Glutamatergic neuron (in vitro differentiated cells): ENCODE data around the gene CPM. TPM values are rescaled to one million over a fixed set of nuclear protein-coding genes. Genes with fewer than 3 reads are reported as not detected.
A peak's percentile ranks its signal among the peaks of the same experiment; 100 is the strongest.

Experiments used
- DNase-seq: peaks from one replicate; pipeline ENCODE4 v3.0.0; 2022
- H3K27ac Mint-ChIP-seq: one replicate; pipeline ENCODE4 v1.8.0; 2020; ENCODE audit warnings: mild to moderate bottlenecking, mixed read lengths, inconsistent platforms; ENCODE audit not compliant: unreplicated experiment
- H3K27me3 Mint-ChIP-seq: one replicate; pipeline ENCODE4 v1.8.0; 2020; ENCODE audit warnings: mild to moderate bottlenecking, moderate library complexity, mixed read lengths, inconsistent platforms; ENCODE audit not compliant: unreplicated experiment
- H3K36me3 Mint-ChIP-seq: one replicate; pipeline ENCODE4 v1.8.0; 2020; ENCODE audit warnings: mild to moderate bottlenecking, mixed read lengths, inconsistent platforms; ENCODE audit not compliant: unreplicated experiment
- H3K4me1 Mint-ChIP-seq: one replicate; pipeline ENCODE4 v1.8.0; 2020; ENCODE audit warnings: mild to moderate bottlenecking, low read depth, mixed read lengths, inconsistent platforms; ENCODE audit not compliant: unreplicated experiment
- H3K4me3 Mint-ChIP-seq: one replicate; pipeline ENCODE4 v1.8.0; 2020; ENCODE audit warnings: mild to moderate bottlenecking, mixed read lengths, inconsistent platforms; ENCODE audit not compliant: unreplicated experiment
- H3K9me3 Mint-ChIP-seq: one replicate; pipeline ENCODE4 v1.8.0; 2020; ENCODE audit warnings: mild to moderate bottlenecking, moderate library complexity, mixed read lengths, inconsistent platforms; ENCODE audit not compliant: unreplicated experiment
- CTCF ChIP-seq: fragments of 200-600 bp; sonication (generic); IDR thresholded peaks from one replicate; pipeline ENCODE4 v1.5.0; 2021; ENCODE audit not compliant: partially characterized antibody, unreplicated experiment
- total RNA-seq: library from RNA; stranded (reverse); fragmentation: NEBNext Ultra II Directional; extraction: Animal tissue kit (Norgen Biotek cat#: 25700); gene quantifications from one replicate; pipeline ENCODE4 v1.2.1, GENCODE V29; 2021; ENCODE audit not compliant: unreplicated experiment

CPM gene
- total RNA-seq, 1 donor from 2014 or later, result not detected

GRCh38 chr12:68939505-68939904, 6.5 kb upstream of the CPM start:
- Mint-ChIP-seq H3K27me3 (no peaks in the 10 kb centered on the region), H3K9me3 (no peaks in the 10 kb centered on the region), H3K4me3 (no peak overlapping the region), H3K4me1 (no peaks in the 10 kb centered on the region), H3K36me3 (no peaks in the 10 kb centered on the region), H3K27ac (no peak overlapping the region)
- TF ChIP-seq CTCF, result no peak
- no peak for DNase-seq

DNA sequence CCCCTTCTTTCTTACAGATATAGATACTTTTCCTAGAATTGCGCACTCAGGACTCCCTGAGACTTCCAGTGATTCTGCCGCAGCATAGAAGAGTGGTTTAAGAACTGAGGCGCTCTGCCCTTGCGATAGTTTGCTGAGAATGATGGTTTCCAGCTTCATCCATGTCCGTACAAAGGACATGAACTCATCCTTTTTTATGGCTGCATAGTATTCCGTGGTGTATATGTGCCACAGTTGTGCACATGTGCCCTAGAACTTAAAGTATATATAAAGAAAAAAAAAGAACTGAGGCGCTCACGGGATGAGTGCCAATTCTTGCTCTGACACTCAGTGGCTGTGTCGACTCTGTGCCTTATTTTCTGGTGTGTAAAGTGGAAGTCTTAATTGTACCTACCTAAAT, 1.4 kb upstream of the CPM start:
- Mint-ChIP-seq H3K27me3 (peaks cover 8% of the 10 kb centered on the region), H3K9me3 (peaks cover 2% of the 10 kb centered on the region), H3K4me3 (peak overlapping the region; percentile 20), H3K36me3 (no peaks in the 10 kb centered on the region), H3K4me1 (peaks cover 2% of the 10 kb centered on the region), H3K27ac (no peak overlapping the region)
- no peak for TF ChIP-seq CTCF
- DNase-seq, result no peak

- Mint-ChIP-seq H3K27ac (no peak overlapping the region), H3K4me1 (peaks cover 2% of the 10 kb centered on the region), H3K36me3 (no peaks in the 10 kb centered on the region), H3K9me3 (peaks cover 2% of the 10 kb centered on the region), H3K4me3 (peak overlapping the region; percentile 86), H3K27me3 (peaks cover 8% of the 10 kb centered on the region)
- DNase-seq, result no peak
- TF ChIP-seq CTCF, result no peak
These were observed 627 bp downstream of the CPM start for GRCh38 chr12:68932128-68932960.

- no peak for TF ChIP-seq CTCF
- Mint-ChIP-seq H3K27me3 (peaks cover 8% of the 10 kb centered on the region), H3K9me3 (peaks cover 2% of the 10 kb centered on the region), H3K36me3 (no peaks in the 10 kb centered on the region), H3K4me3 (no peak overlapping the region), H3K27ac (no peak overlapping the region), H3K4me1 (peaks cover 2% of the 10 kb centered on the region)
- no peak for DNase-seq
These were observed 2.8 kb downstream of the CPM start for GRCh38 chr12:68930178-68930577.

GRCh38 chr12:68924546-68924945, 8.4 kb downstream of the CPM start:
- Mint-ChIP-seq H3K27ac (no peak overlapping the region), H3K4me1 (peaks cover 3% of the 10 kb centered on the region)

More at GRCh38 chr12:68924546-68924945, 8.4 kb downstream of the CPM start:
- H3K4me3 Mint-ChIP-seq, result no peak overlapping the region
- H3K36me3 Mint-ChIP-seq, result no peaks in the 10 kb centered on the region
- DNase-seq, result no peak
- no peaks in the 10 kb centered on the region for H3K27me3 Mint-ChIP-seq
- no peaks in the 10 kb centered on the region for H3K9me3 Mint-ChIP-seq
- no peak for TF ChIP-seq CTCF
